Posterior cingulate gyrus (tissue), 11 donors: ENCODE measurements around the gene CNNM3.
"Not testable (repeated sequence)": the region's sequence is repeated elsewhere in the genome, so short reads cannot be mapped to it uniquely, and the experiment has no call there.

Source experiments
- DNase-seq, 10 donors: peaks; one replicate each; pipeline versions ENCODE4 v3.0.0 to v3.0.0-alpha.2; 2020 to 2021; ENCODE audit warnings: mixed read lengths in 3 of 10
- intact Hi-C: fragments of 100-400 bp; cut with DNase I; formaldehyde crosslinking; loops from one replicate; pipeline ENCODE4 v1.15.1; 2023

CNNM3 gene

GRCh38 chr2:96857667-96858372 lies 41.8 kb downstream of the CNNM3 start, which contains the start of gene ANKRD39:
Gene ANKRD39, minus strand, starts transcription at chr2:96858016. Its CDS starts 29 bp downstream, at chr2:96857987.
- intact Hi-C loops = loop anchor here (1.0 to 5.0 kb wide), 4 partner anchors 11 to 254 kb away; partner anchors contain the start of genes ANKRD36 and CNNM3
- peak; percentile 95 to 100 (median 97) for DNase-seq

- peak in 1 of 10 donors; percentile 90 for DNase-seq
- intact Hi-C loops = loop anchor here (5.0 kb wide), 1 partner anchor 253 kb away; the partner anchor contains the start of gene ANKRD36
Observed at GRCh38 chr2:96859099-96859649, 43.1 kb downstream of the CNNM3 start.

DNA sequence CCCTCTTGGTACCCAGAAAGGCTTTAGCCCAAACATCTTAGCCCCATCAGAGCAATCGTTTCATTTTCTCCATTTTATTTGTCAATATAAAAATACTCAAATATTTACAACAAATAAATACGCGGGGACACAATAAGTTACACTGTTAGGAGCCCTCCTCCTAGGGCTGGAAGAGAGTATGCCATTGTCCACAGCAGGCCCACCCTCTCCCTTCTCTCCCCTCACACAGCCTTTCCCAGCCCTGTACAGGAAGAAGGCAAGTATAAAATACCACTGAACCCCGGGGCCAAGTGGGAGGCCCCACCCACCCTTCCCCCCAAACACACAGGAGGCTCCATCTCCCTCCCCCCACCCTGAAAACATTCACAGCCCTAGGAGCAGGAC lies 43.6 kb downstream of the CNNM3 start:
- no peak for DNase-seq
- intact Hi-C loops = loop anchor here (5.0 to 10.0 kb wide), 2 partner anchors 235 to 253 kb away; partner anchors contain the start of genes ANKRD36 and FAHD2B

DNA sequence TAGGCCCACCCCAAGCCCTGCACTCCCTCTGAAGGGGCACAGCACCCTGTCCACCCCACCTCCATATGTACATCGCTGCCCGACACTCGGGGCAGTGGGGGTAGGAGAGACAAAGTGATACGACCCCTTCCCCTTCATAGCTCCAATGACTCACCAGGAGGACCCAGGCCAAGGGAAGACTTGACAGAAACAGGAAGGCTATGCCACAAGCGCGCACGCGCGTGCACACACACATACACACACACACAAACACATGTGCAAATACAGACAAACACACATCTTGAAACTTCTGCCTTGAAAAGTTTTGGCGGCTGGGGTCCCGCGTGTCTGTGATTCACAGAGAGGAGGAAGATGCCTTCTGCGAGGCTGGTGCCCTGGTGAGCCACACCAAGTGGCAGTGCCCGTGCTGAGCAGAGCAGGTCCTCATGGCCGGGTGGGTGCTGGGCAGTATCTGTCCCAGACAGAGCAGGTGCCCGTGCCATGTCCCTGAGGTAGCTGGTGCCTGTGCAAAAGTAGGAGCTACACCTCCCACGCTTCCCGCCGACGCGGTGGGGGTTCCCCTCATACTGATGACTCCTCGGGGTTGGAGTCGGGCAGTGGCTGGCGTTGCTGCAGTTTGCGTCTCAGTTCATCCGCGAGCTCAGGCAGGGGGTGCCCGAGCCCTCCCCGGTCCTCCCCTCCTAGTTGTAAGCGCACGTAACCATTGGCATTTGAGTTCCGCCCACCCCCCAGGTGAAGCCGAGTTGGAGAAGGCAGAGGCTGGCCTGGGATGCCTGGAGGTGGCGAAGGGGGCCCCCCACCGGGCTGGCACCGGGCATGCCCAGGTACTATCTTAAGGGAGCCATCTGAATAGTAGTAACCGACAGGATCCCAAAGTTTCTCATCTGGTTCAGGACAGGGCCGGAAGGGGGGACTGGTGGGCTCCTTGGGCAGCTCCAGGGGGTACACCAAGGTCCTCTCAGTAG lies 44.3 kb downstream of the CNNM3 start:
- intact Hi-C loops = loop anchor here (10.0 kb wide), 1 partner anchor 234 kb away; the partner anchor contains the start of gene FAHD2B

GRCh38 chr2:96861074-96861473 lies 45.0 kb downstream of the CNNM3 start:
- intact Hi-C loops = loop anchor here (10.0 kb wide), 1 partner anchor 234 kb away; the partner anchor contains the start of gene FAHD2B
- DNase-seq = no peak

More for the DNA sequence above, 44.3 kb downstream of the CNNM3 start:
- DNase-seq = peak in 2 of 10 donors; percentile 51 to 87

DNA sequence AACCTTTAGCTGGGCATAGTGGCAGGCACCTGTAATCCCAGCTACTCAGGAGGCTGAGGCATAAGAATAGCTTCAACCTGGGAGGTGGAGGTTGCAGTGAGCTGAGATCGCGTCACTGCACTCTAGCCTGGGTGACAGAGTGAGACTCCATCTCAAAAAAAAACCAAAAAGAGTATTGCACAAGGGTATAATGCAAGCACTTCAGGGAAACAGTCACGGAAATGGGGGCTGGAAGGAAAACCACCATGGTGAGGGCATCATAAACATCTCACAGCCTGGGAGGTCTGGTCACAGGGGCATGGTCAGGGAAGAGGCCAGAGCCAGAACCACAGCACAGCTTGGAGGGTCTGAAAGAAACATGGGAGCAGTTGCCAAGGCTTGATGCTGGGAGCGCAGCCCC lies 47.0 kb downstream of the CNNM3 start:
- intact Hi-C loops = loop anchor here (10.0 kb wide), 1 partner anchor 232 kb away; the partner anchor contains the start of gene FAHD2B
- not testable (repeated sequence) for DNase-seq

GRCh38 chr2:96863575-96864342 lies 47.7 kb downstream of the CNNM3 start:
- intact Hi-C loops = loop anchor here (10.0 kb wide), 1 partner anchor 231 kb away; the partner anchor contains the start of gene FAHD2B
- DNase-seq = no peak

DNA sequence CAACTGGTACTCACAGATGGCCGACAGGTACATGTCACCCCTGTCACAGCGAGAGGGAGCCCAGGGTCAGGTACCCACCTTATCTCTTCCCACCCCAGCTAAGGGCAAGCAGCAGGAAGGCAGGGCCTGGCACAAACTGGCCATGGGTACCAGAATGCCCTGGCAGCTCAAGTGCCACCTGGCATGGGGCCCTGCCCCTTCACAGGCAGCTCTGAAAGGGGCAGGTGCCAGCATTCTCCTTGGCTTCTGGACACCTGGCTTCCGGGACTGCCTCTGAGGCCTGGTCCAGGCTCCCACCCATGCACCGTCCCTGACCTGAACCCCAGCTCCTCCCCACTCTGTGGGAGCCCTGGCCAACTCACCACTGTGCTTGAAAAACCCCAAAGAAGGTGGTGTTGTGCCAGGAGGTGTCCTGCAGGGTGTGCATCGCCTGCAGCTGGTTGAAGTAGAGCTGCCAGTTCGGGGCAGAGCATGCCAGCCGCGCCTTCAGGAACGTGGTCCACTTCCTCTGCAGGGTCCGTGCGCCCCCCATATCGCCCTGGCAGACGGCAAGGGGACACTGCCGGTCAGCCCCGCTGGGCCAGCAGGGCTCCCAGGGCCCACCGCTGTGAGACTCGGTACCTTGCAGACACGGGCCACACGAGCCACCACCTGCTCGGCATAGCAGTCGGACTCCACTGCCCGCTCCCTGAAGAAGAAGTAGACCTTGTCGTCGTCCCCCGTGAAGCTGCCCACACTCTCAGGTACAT lies 48.4 kb downstream of the CNNM3 start:
- peak in 1 of 10 donors; percentile 86 for DNase-seq
- intact Hi-C loops = loop anchor here (10.0 kb wide), 1 partner anchor 230 kb away; the partner anchor contains the start of gene FAHD2B

- intact Hi-C loops = loop anchor here (10.0 kb wide), 1 partner anchor 229 kb away; the partner anchor contains the start of gene FAHD2B
- DNase-seq = no peak
Observed at GRCh38 chr2:96865654-96866053, 49.6 kb downstream of the CNNM3 start.

DNA sequence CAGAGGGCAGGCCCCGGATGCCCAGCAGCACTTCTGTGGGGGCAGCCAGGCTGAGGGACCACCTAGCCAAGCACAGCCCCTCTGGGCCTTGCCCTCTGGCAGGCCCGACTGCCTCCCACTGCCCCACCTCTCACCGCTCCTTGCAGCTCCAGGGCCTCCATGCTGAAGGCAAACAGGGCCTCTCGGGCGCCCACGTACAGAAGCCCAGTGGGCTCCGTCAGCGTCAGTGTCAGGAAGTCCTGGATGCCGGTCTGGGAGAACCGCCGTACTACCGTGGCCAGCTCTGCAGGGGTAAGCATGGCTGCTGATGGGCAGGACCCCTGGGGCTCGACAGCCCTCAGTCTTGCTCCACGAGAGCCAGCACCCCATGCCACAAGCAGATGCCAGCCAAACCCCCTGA lies 50.1 kb downstream of the CNNM3 start:
- intact Hi-C loops = loop anchor here (10.0 kb wide), 1 partner anchor 229 kb away; the partner anchor contains the start of gene FAHD2B
- DNase-seq = peak in 1 of 10 donors; percentile 79

DNA sequence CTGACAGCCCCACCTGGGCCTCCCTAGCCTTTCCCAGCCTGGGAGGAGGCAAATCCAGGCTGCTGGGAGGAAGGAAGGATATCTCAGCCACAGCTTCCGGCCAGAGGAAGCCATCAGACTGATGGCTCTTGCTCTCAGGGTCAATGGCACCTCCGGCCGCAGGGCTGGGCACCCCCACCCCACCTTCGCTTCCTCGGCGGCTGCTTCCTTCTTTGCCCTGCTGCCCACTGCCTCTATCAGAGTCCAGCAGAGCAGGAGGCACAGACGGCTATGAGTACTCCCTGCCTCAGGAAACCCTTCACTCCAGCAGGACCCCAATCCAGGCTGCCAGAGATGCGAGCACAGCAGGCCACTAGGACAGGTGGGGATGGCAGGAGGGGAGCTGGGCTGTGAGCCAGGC lies 50.5 kb downstream of the CNNM3 start:
- DNase-seq = no peak
- intact Hi-C loops = loop anchor here (10.0 kb wide), 1 partner anchor 228 kb away; the partner anchor contains the start of gene FAHD2B

DNA sequence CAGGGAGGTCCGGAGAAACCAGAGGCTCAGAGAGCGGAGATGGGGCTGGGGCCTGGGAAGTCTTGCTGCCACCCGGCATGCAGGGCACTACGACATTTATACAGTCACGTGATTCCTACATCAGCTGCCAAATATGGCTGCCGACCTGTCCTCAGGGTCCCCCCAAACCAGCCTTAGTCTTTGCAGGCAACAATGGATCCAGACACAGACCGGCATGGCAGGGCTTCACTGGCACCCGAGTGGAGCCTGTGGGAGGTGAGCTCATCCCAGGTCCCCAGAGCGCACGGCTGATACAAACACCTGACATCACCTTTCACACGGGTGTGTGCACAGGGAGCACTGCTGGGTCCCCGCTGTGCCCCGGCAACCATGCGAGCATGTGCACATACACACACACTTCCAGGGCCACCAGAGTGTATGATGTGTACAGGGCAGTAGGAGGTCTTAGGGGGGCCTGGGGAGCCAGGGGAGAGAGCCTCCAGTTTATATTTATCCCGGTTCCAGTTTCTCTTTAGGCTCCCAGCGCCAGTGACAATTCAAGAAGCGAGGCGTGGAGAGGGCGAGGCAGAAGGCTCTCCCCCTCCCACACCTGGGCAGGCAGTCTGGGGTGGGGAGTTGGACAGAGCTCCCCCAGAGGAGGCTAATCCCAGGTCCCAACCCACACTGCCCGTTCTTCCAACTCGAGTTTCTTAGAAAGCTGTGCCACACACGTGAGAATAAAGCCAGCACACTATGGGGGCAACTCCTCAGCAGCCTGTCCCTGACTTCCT lies 51.1 kb downstream of the CNNM3 start:
- DNase-seq = peak in 2 of 10 donors; percentile 81 to 87
- intact Hi-C loops = loop anchor here (10.0 kb wide), 1 partner anchor 228 kb away; the partner anchor contains the start of gene FAHD2B

GRCh38 chr2:96867756-96868554 lies 51.9 kb downstream of the CNNM3 start:
- DNase-seq = peak in 2 of 10 donors; percentile 74 to 86
- intact Hi-C loops = loop anchor here (10.0 kb wide), 1 partner anchor 227 kb away; the partner anchor contains the start of gene FAHD2B

GRCh38 chr2:96868555-96869280 lies 52.6 kb downstream of the CNNM3 start:
- intact Hi-C loops = loop anchor here (1.0 to 10.0 kb wide), 2 partner anchors 10 to 226 kb away; partner anchors contain the start of genes ANKRD39 and FAHD2B
- peak in 9 of 10 donors; percentile 56 to 96 (median 77) for DNase-seq

DNA sequence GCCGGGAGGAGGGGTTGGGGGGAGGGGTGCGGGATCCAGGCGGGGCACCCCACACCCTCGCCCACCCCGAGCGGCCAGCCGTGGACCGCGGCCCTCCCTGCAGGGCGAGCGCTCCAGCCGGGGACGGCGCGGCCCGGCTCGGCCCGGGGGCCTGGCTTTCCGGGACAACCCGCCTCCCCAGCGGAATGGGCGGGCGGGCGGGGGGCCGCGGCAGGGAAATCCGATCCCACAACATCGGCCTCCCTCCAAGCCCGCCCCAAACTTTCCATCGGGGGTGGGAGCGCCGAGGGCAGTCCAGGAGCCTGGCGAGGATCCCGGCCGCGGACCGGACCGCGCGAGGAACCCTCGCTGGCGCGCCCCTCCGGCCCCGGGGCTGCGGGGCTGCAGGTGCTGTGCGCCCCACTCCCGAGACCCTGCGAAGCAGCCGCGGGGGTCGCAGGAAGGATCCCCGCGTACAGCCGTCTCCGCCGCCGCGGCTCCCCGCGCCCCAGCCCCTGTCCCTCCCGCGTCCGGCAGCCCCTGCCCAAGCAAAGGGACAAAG lies 53.3 kb downstream of the CNNM3 start:
- intact Hi-C loops = loop anchor here (1.0 to 10.0 kb wide), 2 partner anchors 11 to 225 kb away; partner anchors contain the start of genes ANKRD39 and FAHD2B
- DNase-seq = peak in 7 of 10 donors; percentile 55 to 93 (median 73)
